Measurements from ENCODE around the gene PPM1E.
"Not testable (repeated sequence)": the region's sequence is repeated elsewhere in the genome, so short reads cannot be mapped to it uniquely, and the experiment has no call there.

PPM1E gene

GRCh38 chr17:58850106-58850505 lies 94.5 kb downstream of the PPM1E start:
- DNase-seq: not testable (repeated sequence)

- DNase-seq: no peak
Measured at GRCh38 chr17:58865301-58865700, 109.6 kb downstream of the PPM1E start.

- DNase-seq: no peak
Measured at GRCh38 chr17:58870747-58871146, 115.1 kb downstream of the PPM1E start.

- no peak for DNase-seq
Measured at GRCh38 chr17:58873926-58874325, 118.3 kb downstream of the PPM1E start.

GRCh38 chr17:58875261-58875660 lies 119.6 kb downstream of the PPM1E start:
- no peak for DNase-seq

GRCh38 chr17:58884161-58884560 lies 128.5 kb downstream of the PPM1E start:
- no peak for DNase-seq

GRCh38 chr17:58886514-58886913 lies 130.9 kb downstream of the PPM1E start:
- DNase-seq: no peak

GRCh38 chr17:58889928-58890327 lies 134.3 kb downstream of the PPM1E start:
- no peak for DNase-seq

- DNase-seq: no peak
Measured at GRCh38 chr17:58899191-58899590, 143.5 kb downstream of the PPM1E start.

GRCh38 chr17:58902322-58902721 lies 146.7 kb downstream of the PPM1E start:
- no peak for DNase-seq

GRCh38 chr17:58911741-58912343 lies 156.2 kb downstream of the PPM1E start:
- DNase-seq: no peak

GRCh38 chr17:58913552-58913951 lies 157.9 kb downstream of the PPM1E start:
- DNase-seq: no peak

- no peak for DNase-seq
Measured at GRCh38 chr17:58913971-58914769, 158.5 kb downstream of the PPM1E start.

- no peak for DNase-seq
Measured at GRCh38 chr17:58917228-58917627, 161.6 kb downstream of the PPM1E start.

GRCh38 chr17:58918072-58918471 lies 162.4 kb downstream of the PPM1E start:
- DNase-seq: no peak

GRCh38 chr17:58918884-58919283 lies 163.2 kb downstream of the PPM1E start:
- DNase-seq: no peak

- no peak for DNase-seq
Measured at GRCh38 chr17:58920773-58921172, 165.1 kb downstream of the PPM1E start.

GRCh38 chr17:58932956-58933355 lies 177.3 kb downstream of the PPM1E start:
- no peak for DNase-seq

GRCh38 chr17:58936295-58936694 lies 180.6 kb downstream of the PPM1E start:
- no peak for DNase-seq

GRCh38 chr17:58944166-58944565 lies 188.5 kb downstream of the PPM1E start:
- DNase-seq: no peak

- no peak for DNase-seq
Measured at GRCh38 chr17:58947411-58947810, 191.8 kb downstream of the PPM1E start.

- DNase-seq: no peak
Measured at GRCh38 chr17:58947824-58948223, 192.2 kb downstream of the PPM1E start.

- DNase-seq: not testable (repeated sequence)
Measured at GRCh38 chr17:58954358-58954757, 198.7 kb downstream of the PPM1E start.

- DNase-seq: no peak
Measured at GRCh38 chr17:58956997-58957724, 201.5 kb downstream of the PPM1E start.
